ENCODE results near the gene NOS1AP. TPM values are rescaled to one million over a fixed set of nuclear protein-coding genes. Genes with fewer than 3 reads are reported as not detected.

Gene NOS1AP
- total RNA-seq, 1 donor from 2014 or later, result 1.4 TPM

GRCh38 chr1:162091681-162092524 is 22.4 kb downstream of the NOS1AP start:
- no peak for ATAC-seq

DNA sequence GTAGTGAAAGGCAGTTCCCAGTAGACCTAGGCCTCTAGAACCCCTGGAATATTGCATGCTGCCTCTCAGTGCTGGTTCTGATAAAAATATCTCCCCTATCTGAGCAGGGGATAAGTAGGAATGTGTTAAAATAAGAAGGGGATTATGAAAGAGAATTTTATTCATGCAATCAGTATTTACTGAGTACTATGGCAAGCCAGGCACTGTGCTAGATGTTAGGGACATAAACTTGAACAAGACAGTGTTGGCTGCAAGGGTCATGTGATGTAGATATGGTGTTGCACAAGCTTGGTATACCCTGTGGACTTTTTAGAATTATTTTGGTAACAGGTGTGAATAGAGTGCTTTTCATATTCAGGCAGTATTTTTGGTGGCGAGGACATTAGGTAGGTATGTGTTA is 23.6 kb downstream of the NOS1AP start:
- ATAC-seq, result no peak

GRCh38 chr1:162094271-162094670 is 24.8 kb downstream of the NOS1AP start:
- ATAC-seq, result no peak

DNA sequence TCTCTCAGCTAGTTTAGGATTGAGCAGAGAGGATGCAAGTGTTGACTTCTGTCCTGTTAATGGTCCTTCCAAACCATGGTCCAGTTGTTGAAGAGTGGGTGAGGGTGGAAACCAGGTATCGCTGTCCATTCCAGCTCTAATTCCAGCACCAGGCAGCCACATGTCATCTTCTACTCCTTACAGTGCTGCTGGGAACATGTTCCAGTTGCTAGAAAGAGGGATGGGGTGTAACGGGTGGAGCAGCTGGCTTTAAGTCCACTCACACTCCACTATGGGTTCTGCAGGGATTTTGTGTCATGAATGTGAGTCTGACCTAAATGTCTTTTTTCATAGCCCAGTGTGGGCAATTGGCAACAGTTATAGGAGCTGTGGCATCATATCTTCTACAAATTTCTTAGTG is 25.2 kb downstream of the NOS1AP start:
- no peak for ATAC-seq

GRCh38 chr1:162107911-162108310 is 38.4 kb downstream of the NOS1AP start:
- no peak for ATAC-seq

DNA sequence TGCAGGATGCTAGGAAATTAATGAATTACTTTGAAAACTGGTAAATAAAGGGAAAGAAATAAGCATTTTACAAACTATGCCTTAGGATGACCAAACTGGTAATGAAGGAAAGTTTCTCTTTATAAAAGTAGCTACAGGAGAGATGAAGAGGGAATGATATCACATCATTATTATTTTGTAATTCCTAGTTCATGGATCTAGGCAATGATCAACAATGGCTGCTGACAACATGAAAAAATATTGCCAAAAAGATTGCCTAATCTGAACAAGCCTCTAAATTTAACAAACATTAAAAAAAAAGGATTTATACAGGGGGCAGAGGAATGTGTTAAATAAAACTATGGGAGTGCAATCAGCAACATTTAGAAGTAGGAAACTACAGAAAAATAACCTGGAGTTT is 38.9 kb downstream of the NOS1AP start:
- ATAC-seq, result no peak

DNA sequence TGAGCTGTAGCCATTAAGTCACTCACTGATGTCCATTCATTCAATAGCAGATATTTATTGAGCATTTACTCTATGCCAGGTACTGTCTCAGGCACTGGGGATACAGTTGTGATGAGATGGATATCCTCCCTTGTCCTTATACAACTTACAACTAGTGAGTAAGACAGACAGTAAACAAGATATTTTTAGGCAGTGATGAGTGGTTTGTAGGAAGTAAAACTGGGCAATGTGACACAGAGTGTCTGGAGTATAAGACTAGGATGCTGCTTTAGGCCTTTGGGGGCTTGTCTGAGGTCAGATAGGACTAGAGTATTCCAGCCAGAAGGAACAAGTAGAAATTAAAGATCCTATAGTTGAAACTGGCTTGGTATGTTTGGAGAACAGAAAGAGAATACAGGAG is 41.4 kb downstream of the NOS1AP start:
- ATAC-seq, result no peak

- ATAC-seq, result no peak
Measured at GRCh38 chr1:162111572-162111971, 42.1 kb downstream of the NOS1AP start.

GRCh38 chr1:162113419-162113818 is 43.9 kb downstream of the NOS1AP start:
- no peak for ATAC-seq

DNA sequence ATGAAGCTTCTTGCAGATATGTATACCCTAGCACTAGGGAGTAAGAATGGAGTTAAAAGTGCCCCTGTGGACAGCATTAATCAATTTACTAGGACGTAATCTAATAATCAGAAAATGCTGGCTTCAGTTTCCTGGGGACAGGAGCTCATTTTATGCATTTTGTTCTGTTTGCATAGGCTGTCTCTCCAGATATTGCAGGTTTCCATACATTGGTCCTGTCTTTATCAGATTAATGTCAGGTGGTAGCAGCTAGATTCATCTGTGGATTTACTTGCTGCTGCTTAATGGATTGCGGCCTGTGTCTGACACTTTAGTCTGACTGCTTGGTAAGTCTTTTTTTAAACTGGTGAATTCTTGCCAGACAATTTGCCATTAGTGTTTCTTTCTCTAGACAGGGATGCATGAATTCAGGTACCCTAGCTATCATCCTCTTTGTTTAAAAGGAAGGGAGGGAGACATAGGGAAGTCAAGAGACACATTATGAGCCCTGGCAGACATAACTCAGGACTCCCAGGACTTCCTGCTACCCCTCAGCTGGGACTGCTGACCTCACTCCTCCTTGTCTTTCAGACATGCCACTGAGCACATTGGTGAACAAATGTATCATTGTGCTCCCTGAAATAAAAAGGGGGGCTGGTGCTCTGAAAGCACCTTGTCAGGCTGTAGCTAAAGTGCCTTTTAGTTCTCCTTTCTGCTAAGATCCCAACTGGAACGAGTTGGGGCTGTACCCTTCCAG is 47.7 kb downstream of the NOS1AP start:
- no peak for ATAC-seq

- ATAC-seq, result no peak
Measured at GRCh38 chr1:162118063-162118462, 48.6 kb downstream of the NOS1AP start.

GRCh38 chr1:162128693-162129356 is 59.3 kb downstream of the NOS1AP start:
- ATAC-seq, result no peak

- no peak for ATAC-seq
Measured at GRCh38 chr1:162130308-162130707, 60.8 kb downstream of the NOS1AP start.

- no peak for ATAC-seq
Measured at GRCh38 chr1:162131400-162132321, 62.2 kb downstream of the NOS1AP start.

- no peak for ATAC-seq
Measured at GRCh38 chr1:162133566-162133965, 64.1 kb downstream of the NOS1AP start.

DNA sequence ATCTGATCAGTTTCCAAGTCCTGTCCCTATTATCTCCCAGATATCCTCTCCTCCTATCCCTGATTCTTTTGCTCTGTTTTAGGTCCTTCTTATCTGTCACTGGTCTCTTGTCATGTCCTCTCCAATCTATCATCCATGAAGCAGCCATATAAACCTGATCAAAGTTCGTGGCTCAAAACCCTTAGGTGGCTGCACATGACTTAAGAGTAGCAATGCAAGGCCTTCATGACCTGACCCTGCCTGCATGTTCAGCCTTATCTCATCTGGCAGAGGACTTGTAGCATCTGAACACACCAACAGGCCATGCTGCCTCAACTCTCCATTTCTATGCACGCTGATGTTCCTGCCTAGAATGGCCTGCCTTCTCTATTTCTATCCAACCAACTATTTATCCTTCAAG is 65.2 kb downstream of the NOS1AP start:
- no peak for ATAC-seq

DNA sequence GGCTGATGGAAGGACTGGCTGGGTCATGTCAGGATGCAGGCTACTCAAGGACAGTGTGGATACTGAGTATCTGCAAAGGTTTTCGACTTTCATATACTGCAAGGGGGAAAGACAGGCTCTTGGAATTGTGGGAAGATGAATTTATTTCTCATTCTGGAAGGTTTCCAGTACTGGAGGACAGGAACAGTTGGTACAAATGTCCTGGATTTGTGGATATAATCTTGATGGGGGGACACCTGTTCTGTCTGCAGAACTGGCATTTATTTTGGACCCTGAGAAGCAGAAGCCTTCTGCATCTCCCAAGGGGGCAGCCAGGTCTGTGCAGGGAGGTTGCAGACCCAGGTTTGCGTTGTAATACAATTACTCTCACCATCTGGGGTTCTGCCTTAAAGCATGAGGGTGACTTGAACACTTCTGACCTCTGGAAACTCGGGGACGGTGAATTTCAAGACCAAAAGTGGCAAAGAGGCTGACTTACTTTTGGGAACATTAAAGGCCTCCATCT is 65.8 kb downstream of the NOS1AP start:
- no peak for ATAC-seq

DNA sequence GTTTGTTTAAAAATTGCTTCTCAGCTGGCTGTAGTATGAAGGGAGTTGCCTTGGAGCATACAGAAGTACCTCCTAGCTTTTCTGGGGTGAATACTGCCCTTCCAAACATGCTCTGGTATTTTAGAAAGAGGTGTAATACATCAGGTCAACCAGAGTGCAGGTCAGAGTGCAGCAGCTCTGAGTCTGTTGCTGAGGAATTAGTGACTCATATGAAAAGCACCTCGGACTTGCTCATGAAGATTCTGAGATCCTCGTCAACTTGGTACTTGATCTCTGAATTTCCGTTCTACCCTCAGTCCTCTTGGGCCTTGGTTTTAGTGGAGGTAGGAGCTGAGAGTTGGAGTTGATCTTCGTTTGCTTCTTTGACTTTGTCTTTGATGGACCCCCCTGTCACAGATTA is 67.3 kb downstream of the NOS1AP start:
- ATAC-seq, result peak; percentile 82

DNA sequence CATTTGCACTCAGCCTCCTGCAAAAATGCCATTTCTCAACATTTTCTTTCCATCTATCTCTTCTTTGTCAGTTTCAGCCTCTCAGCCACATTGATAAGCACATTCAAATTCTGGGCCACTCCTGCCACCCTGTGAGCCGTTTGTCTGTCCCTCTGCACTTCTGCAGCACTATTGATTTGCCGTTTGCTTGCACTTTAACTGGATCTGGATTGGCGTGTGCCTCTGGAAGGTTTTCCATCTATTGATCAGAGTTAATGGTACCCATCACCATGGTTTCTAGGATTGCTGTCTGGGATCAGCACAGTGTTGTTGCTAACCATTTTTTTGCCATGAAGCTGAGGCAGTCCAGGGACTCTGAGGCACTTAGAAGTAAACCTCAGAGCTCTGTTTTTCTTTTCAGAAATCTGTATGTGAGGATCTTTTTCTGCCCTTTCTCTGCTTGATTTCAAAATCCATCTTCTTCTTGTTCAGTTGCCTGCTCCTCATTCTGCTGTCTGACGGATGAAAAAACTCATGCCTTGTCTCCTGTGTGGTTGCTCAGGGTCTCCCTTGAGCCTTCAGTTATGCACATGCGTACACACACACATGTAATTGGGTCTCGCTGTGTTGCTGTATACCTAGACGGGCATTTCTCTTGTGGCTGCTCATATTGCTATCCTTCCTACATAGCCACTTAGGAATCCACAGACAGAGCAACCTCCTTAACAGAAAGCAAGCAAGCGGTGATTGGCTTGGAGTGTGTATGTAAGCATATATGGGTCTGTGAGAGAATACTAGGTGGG is 67.9 kb downstream of the NOS1AP start:
- ATAC-seq, result no peak

GRCh38 chr1:162138112-162138511 is 68.6 kb downstream of the NOS1AP start:
- ATAC-seq, result no peak

DNA sequence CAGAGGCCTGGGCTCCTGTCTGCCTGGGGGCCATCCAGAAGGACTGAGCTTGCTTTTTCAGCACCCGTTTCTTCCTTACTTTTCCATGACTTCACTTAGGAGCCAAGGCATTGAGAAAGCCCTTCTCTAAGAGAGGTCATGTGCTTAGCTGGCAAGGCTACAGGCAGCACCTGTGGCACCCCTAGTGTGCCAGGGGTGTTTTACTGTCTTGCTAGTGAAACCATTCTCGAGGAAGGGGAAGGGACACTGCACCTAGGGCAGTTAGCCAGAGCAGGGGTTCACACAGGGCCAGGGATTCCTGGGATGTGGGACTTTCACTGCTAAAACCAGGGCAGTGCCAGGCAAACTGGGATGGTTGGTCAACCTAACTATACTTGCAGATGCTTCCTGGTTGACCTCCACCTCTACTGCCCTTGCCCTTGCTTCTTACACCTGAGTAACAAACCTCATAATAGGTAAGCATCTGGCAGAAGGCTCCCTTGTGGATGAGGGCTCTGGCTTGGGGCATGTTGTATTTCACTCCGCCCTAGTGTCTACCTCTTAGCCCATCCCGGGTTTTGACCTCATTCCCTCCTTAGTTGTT is 69.2 kb downstream of the NOS1AP start:
- ATAC-seq, result no peak
